K562 (cell line): ENCODE measurements around the gene MARCKSL1. TPM values are rescaled to one million over a fixed set of nuclear protein-coding genes. Genes with fewer than 3 reads are reported as not detected.

Experiments
- BCL6 ChIP-seq: fragments of 250-450 bp; sonication (Bioruptor Pico); IDR thresholded peaks from 2 replicates; pipeline ENCODE4 v1.4.0; 2020
- DACH1 ChIP-seq: fragments of 450-650 bp; IDR thresholded peaks from 2 replicates; pipeline ENCODE4 v1.6.1; 2018; ENCODE audit not compliant: partially characterized antibody
- E2F8 ChIP-seq: fragments of 450-650 bp; IDR thresholded peaks from 2 replicates; pipeline ENCODE4 v1.7.1; 2018; ENCODE audit warnings: mild to moderate bottlenecking, low read depth; ENCODE audit not compliant: partially characterized antibody
- ELF1 ChIP-seq: fragments of 200-800 bp; sonication (Bioruptor generic); IDR thresholded peaks from 2 replicates; pipeline ENCODE4 v1.6.1; 2016; ENCODE audit warnings: missing genetic modification characterization, missing compliant biosample characterization
- ETS1 ChIP-seq: conservative IDR thresholded peaks from 2 replicates; pipeline ENCODE4 v1.6.1; 2011; ENCODE audit warnings: low read depth, mild to moderate bottlenecking, low read length; ENCODE audit not compliant: control insufficient read depth
- GTF2A2 ChIP-seq: IDR thresholded peaks from 2 replicates; pipeline ENCODE4 v1.6.1; 2016; ENCODE audit warnings: mild to moderate bottlenecking, missing genetic modification characterization, missing compliant biosample characterization
- HCFC1 ChIP-seq: IDR thresholded peaks from 2 replicates; pipeline ENCODE4 v1.6.1; 2012; ENCODE audit warnings: low read depth, low read length, improper control_type of control experiment
- HNRNPL ChIP-seq: fragments of 200-400 bp; formaldehyde crosslinking; IDR thresholded peaks from 2 replicates; pipeline ENCODE4 v1.6.1; 2017; ENCODE audit warnings: low read depth, mild to moderate bottlenecking, low read length
- HOXB6 ChIP-seq: fragments of 250-450 bp; sonication (Bioruptor Pico); IDR thresholded peaks from 2 replicates; pipeline ENCODE4 v1.5.1; 2022; ENCODE audit warnings: mild to moderate bottlenecking, borderline replicate concordance
- KLF10 ChIP-seq: fragments of 250-450 bp; sonication (Bioruptor Pico); IDR thresholded peaks from 2 replicates; pipeline ENCODE4 v1.6.1; 2021; ENCODE audit warnings: matching md5 sums
- KLF13 ChIP-seq: fragments of 450-650 bp; IDR thresholded peaks from 2 replicates; pipeline ENCODE4 v1.6.1; 2016; ENCODE audit warnings: missing genetic modification characterization, low read depth, mild to moderate bottlenecking, missing compliant biosample characterization, moderate library complexity, borderline replicate concordance
- NUFIP1 ChIP-seq: fragments of 450-650 bp; IDR thresholded peaks from 2 replicates; pipeline ENCODE4 v1.6.1; 2018; ENCODE audit not compliant: partially characterized antibody
- PHB ChIP-seq: fragments of 250-450 bp; sonication (Bioruptor Pico); IDR thresholded peaks from 2 replicates; pipeline ENCODE4 v1.5.0; 2021
- RBM14 ChIP-seq: fragments of 200-400 bp; formaldehyde crosslinking; IDR thresholded peaks from 2 replicates; pipeline ENCODE4 v1.6.1; 2018; ENCODE audit warnings: low read depth, mild to moderate bottlenecking, low read length, moderate library complexity, borderline replicate concordance; ENCODE audit not compliant: insufficient read depth
- RFX1 ChIP-seq: fragments of 450-650 bp; IDR thresholded peaks from 2 replicates; pipeline ENCODE4 v1.6.1; 2016; ENCODE audit warnings: mild to moderate bottlenecking, moderate library complexity
- RUNX1 ChIP-seq: sonication (generic); IDR thresholded peaks from 2 replicates; pipeline ENCODE4 v1.6.1; 2016; ENCODE audit warnings: antibody characterized with exemption, low read depth
- SIN3A ChIP-seq, 2 experiments: fragments of 150-350 bp in 1 of 2; IDR thresholded peaks; 2 replicates each; pipeline ENCODE4 v1.6.1; 2011 to 2016; ENCODE audit warnings: borderline replicate concordance in 2 of 2, low read depth in 2 of 2, low read length in 2 of 2, mild to moderate bottlenecking in 2 of 2, moderate library complexity in 2 of 2; ENCODE audit not compliant: control insufficient read depth in 1 of 2
- SIN3B ChIP-seq: fragments of 450-650 bp; IDR thresholded peaks from 2 replicates; pipeline ENCODE4 v1.6.1; 2017; ENCODE audit warnings: low read depth, mild to moderate bottlenecking, moderate library complexity
- SPI1 ChIP-seq: IDR thresholded peaks from 2 replicates; pipeline ENCODE4 v1.6.1; 2011; ENCODE audit warnings: low read depth, low read length, control low read depth, borderline replicate concordance
- SUPT5H ChIP-seq: fragments of 450-650 bp; IDR thresholded peaks from 2 replicates; pipeline ENCODE4 v1.6.1; 2016
- TAF15 ChIP-seq: fragments of 200-400 bp; formaldehyde crosslinking; IDR thresholded peaks from 2 replicates; pipeline ENCODE4 v1.6.1; 2017; ENCODE audit warnings: mild to moderate bottlenecking, low read depth, low read length, moderate library complexity
- ZFX ChIP-seq: sonication (generic); formaldehyde crosslinking; IDR thresholded peaks from 2 replicates; pipeline ENCODE4 v1.8.0; 2022; ENCODE audit warnings: mild to moderate bottlenecking, missing genetic modification reagents, moderate library complexity
- polyA plus RNA-seq, 8 experiments: library from polyadenylated mRNA; depleted of rRNA in 4 of 8; stranded (reverse) in 5 of 8; unstranded in 3 of 8; fragments of >200 nt; fragmentation: Nextera tagmentation in 2 of 8; fragmentation: Illumina TruSeq in 1 of 8; extraction: Ambion mirVana in 2 of 8; extraction: Trizol in 1 of 8; gene quantifications; 2 replicates each; pipeline versions ENCODE4 v1.2.1 to v1.2.3, GENCODE V29; 2011 to 2014; ENCODE audit warnings: inconsistent platforms in 1 of 8, missing spikeins in 1 of 8
- total RNA-seq, 7 experiments: library from RNA; depleted of rRNA in 6 of 7; stranded (reverse); fragments of >200 nt in 6 of 7; fragmentation: Illumina TruSeq in 2 of 7; extraction: Trizol in 2 of 7; gene quantifications; 2 replicates each; pipeline versions ENCODE4 v1.2.1 to v1.2.3, GENCODE V29; 2011 to 2021; ENCODE audit warnings: low replicate concordance in 1 of 7
- TF ChIP-seq, protein P1 (sequence below), 2 experiments: fragments of 200-800 bp in 1 of 2; sonication (Bioruptor generic) in 1 of 2; sonication (generic) in 1 of 2; formaldehyde crosslinking in 1 of 2; IDR thresholded peaks in 1 of 2; conservative IDR thresholded peaks in 1 of 2; 2 replicates each; pipeline versions ENCODE4 v1.5.0 to v1.6.1; 2016 to 2020; ENCODE audit warnings: missing compliant biosample characterization in 1 of 2, missing genetic modification characterization in 1 of 2, missing genetic modification reagents in 1 of 2

MARCKSL1 gene
- total and polyA plus RNA-seq, 9 of the 15 experiments (the other 6 are each of a cell fraction or from before 2014, with no cell fraction given), result 14.7 to 325 (median 155) TPM

- 0 out of 2 replicates have a peak, but pooled peaks have one; percentile 20 for TF ChIP-seq SPI1
- peak; percentile 83 for TF ChIP-seq ZFX (CRISPR knock-in tag)
- TF ChIP-seq RBM14, result no peak
- TF ChIP-seq GTF2A2 (tag), result no peak
- no peak for TF ChIP-seq RUNX1
- TF ChIP-seq SUPT5H, result peak; percentile 51; the same call in 1 of the 2 replicates
- TF ChIP-seq RFX1, result no peak
- TF ChIP-seq E2F8, result no peak
- no peak; the same call in 1 of the 2 replicates for TF ChIP-seq HCFC1
- peak; percentile 38 for TF ChIP-seq ETS1
- TF ChIP-seq HOXB6 (CRISPR knock-in tag), result no peak
- TF ChIP-seq PHB (CRISPR knock-in tag), result no peak
- TF ChIP-seq SIN3B, result peak; percentile 80
- TF ChIP-seq SIN3A (IDR thresholded peaks at IDR 0.05; ENCODE audit: borderline replicate concordance in 2 of 2, control insufficient read depth in 1 of 2, low read depth in 2 of 2, low read length in 2 of 2), result peak; percentile 86 to 90; a peak in 2 of 4 replicates
- TF ChIP-seq, protein P1, sequence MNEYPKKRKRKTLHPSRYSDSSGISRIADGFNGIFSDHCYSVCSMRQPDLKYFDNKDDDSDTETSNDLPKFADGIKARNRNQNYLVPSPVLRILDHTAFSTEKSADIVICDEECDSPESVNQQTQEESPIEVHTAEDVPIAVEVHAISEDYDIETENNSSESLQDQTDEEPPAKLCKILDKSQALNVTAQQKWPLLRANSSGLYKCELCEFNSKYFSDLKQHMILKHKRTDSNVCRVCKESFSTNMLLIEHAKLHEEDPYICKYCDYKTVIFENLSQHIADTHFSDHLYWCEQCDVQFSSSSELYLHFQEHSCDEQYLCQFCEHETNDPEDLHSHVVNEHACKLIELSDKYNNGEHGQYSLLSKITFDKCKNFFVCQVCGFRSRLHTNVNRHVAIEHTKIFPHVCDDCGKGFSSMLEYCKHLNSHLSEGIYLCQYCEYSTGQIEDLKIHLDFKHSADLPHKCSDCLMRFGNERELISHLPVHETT (CRISPR knock-in tag; conservative IDR thresholded peaks at IDR 0.05 in 1 of 2, IDR thresholded peaks at IDR 0.05 in 1 of 2), result peak in 1 of 2 experiments; percentile 80; a peak in 1 of 4 replicates
- TF ChIP-seq DACH1, result peak; percentile 53
- TF ChIP-seq TAF15, result no peak
- peak; percentile 82; the same call in 1 of the 2 replicates for TF ChIP-seq HNRNPL
- TF ChIP-seq KLF13 (tag), result peak; percentile 44; the same call in 1 of the 2 replicates
- TF ChIP-seq ELF1 (tag), result peak; percentile 50; the same call in 1 of the 2 replicates
- TF ChIP-seq BCL6 (CRISPR knock-in tag), result no peak
- TF ChIP-seq NUFIP1, result no peak
- TF ChIP-seq KLF10 (CRISPR knock-in tag), result no peak
Measured at GRCh38 chr1:32351399-32352238, 15.6 kb upstream of the MARCKSL1 start (continued).
